DOHH2 (cell line): ENCODE data around the gene HNRNPR.

Source experiments
- H3F3A ChIP-seq: fragments of 200-600 bp; sonication (generic), shearing (Covaris generic); 2 replicates; pipeline ENCODE4 v1.6.0; 2016; ENCODE audit warnings: antibody characterized with exemption, mild to moderate bottlenecking; ENCODE audit not compliant: control insufficient read depth, insufficient read depth
- H3K27ac ChIP-seq: fragments of 200-600 bp; sonication (generic); 2 replicates; pipeline ENCODE4 v1.5.1; 2014; ENCODE audit warnings: low read depth, mild to moderate bottlenecking, low read length, moderate library complexity
- H3K27me3 ChIP-seq: fragments of 200-600 bp; sonication (generic); 2 replicates; pipeline ENCODE4 v1.6.1; 2014; ENCODE audit warnings: mild to moderate bottlenecking, low read length, mixed read lengths; ENCODE audit not compliant: control insufficient read depth
- H3K36me3 ChIP-seq: fragments of 200-600 bp; sonication (generic); 2 replicates; pipeline ENCODE4 v1.6.1; 2014; ENCODE audit warnings: mild to moderate bottlenecking, low read length, moderate library complexity, mixed read lengths; ENCODE audit not compliant: control insufficient read depth
- H3K4me1 ChIP-seq: fragments of 200-600 bp; sonication (generic); 2 replicates; pipeline ENCODE4 v1.6.1; 2014; ENCODE audit warnings: mild to moderate bottlenecking, low read length, mixed read lengths; ENCODE audit not compliant: control insufficient read depth
- H3K4me2 ChIP-seq: fragments of 200-600 bp; sonication (generic); 2 replicates; pipeline ENCODE4 v1.6.0; 2014; ENCODE audit warnings: mild to moderate bottlenecking, low read length, moderate library complexity
- H3K4me3 ChIP-seq: fragments of 200-600 bp; sonication (generic); 2 replicates; pipeline ENCODE4 v1.5.1; 2014; ENCODE audit warnings: mild to moderate bottlenecking, low read length, mixed read lengths
- H3K79me2 ChIP-seq: fragments of 200-600 bp; sonication (generic); 2 replicates; pipeline ENCODE4 v1.6.1; 2014; ENCODE audit warnings: mild to moderate bottlenecking, low read length, mixed read lengths; ENCODE audit not compliant: control insufficient read depth
- H3K9me2 ChIP-seq: fragments of 200-600 bp; sonication (generic); replicated peaks from 2 replicates; pipeline ENCODE4 v1.6.1; 2014; ENCODE audit warnings: mild to moderate bottlenecking, low read length, mixed read lengths; ENCODE audit not compliant: control insufficient read depth
- H3K9me3 ChIP-seq: fragments of 200-600 bp; sonication (generic); 2 replicates; pipeline ENCODE4 v1.6.1; 2014; ENCODE audit warnings: antibody characterized with exemption, low read length, mixed read lengths; ENCODE audit not compliant: control insufficient read depth, insufficient read depth
- H4K20me1 ChIP-seq: fragments of 200-600 bp; sonication (generic); 2 replicates; pipeline ENCODE4 v1.6.0; 2014; ENCODE audit warnings: low read depth, mild to moderate bottlenecking, antibody characterized with exemption, low read length, moderate library complexity; ENCODE audit not compliant: control insufficient read depth, insufficient read depth
- CTCF ChIP-seq: fragments of 200-600 bp; sonication (generic); IDR thresholded peaks from one replicate; pipeline ENCODE4 v1.5.1; 2014; ENCODE audit warnings: antibody characterized with exemption, mild to moderate bottlenecking, low read depth, low read length; ENCODE audit not compliant: poor library complexity, severe bottlenecking
- EZH2phosphoT487 ChIP-seq: fragments of 200-600 bp; sonication (generic); IDR thresholded peaks from 2 replicates; pipeline ENCODE4 v1.6.1; 2017; ENCODE audit warnings: borderline replicate concordance, mild to moderate bottlenecking, antibody characterized with exemption, low read length, moderate library complexity, mixed read lengths

HNRNPR gene

GRCh38 chr1:23288201-23288600, 55.9 kb downstream of the HNRNPR start:
- peaks cover 3% of the 10 kb centered on the region; the same call in 1 of the 2 replicates for H4K20me1 ChIP-seq
- H3K36me3 ChIP-seq: peaks cover 72% of the 10 kb centered on the region
- TF ChIP-seq CTCF: no peak
- no peak for TF ChIP-seq EZH2phosphoT487

DNA sequence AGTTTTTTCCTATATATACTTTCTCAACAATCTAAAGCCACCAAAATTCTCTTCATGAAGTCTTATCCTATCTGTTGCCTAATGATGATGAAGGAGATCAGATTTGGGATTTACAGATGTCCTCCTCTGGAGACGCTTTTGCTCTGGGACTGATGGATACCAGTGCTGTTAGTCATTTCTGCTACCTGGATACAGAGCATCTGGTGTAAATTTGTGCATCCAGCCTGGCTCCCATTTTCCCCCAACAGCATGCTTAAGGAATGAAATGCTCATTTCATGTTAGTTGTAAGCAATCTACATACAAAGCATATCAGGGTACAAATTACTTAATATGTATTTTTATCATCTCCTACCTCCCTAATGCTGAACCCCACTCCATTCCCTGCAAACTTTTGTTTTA, 57.7 kb downstream of the HNRNPR start:
- Histone ChIP-seq H3K27ac (no peak overlapping the region), H3K4me1 (no peaks in the 10 kb centered on the region), H3K4me3 (no peak overlapping the region), H3K9me3 (no peaks in the 10 kb centered on the region), H3K36me3 (peaks cover 81% of the 10 kb centered on the region), H3K79me2 (no peaks in the 10 kb centered on the region), H3K9me2 (no peaks in the 10 kb centered on the region), H3F3A (peaks cover 12% of the 10 kb centered on the region; the same call in 1 of the 2 replicates), H3K27me3 (no peaks in the 10 kb centered on the region), H3K4me2 (no peak overlapping the region), H4K20me1 (peaks cover 6% of the 10 kb centered on the region)
- no peak for TF ChIP-seq CTCF
- TF ChIP-seq EZH2phosphoT487: no peak

More at GRCh38 chr1:23288201-23288600, 55.9 kb downstream of the HNRNPR start:
- H3K4me2 ChIP-seq: no peak overlapping the region
- H3K27me3 ChIP-seq: no peaks in the 10 kb centered on the region
- no peak overlapping the region for H3K27ac ChIP-seq
- no peaks in the 10 kb centered on the region for H3K9me2 ChIP-seq
- no peaks in the 10 kb centered on the region for H3K9me3 ChIP-seq
- no peaks in the 10 kb centered on the region for H3K79me2 ChIP-seq
- H3K4me1 ChIP-seq: no peaks in the 10 kb centered on the region
- H3F3A ChIP-seq: peaks cover 13% of the 10 kb centered on the region
- H3K4me3 ChIP-seq: no peak overlapping the region

DNA sequence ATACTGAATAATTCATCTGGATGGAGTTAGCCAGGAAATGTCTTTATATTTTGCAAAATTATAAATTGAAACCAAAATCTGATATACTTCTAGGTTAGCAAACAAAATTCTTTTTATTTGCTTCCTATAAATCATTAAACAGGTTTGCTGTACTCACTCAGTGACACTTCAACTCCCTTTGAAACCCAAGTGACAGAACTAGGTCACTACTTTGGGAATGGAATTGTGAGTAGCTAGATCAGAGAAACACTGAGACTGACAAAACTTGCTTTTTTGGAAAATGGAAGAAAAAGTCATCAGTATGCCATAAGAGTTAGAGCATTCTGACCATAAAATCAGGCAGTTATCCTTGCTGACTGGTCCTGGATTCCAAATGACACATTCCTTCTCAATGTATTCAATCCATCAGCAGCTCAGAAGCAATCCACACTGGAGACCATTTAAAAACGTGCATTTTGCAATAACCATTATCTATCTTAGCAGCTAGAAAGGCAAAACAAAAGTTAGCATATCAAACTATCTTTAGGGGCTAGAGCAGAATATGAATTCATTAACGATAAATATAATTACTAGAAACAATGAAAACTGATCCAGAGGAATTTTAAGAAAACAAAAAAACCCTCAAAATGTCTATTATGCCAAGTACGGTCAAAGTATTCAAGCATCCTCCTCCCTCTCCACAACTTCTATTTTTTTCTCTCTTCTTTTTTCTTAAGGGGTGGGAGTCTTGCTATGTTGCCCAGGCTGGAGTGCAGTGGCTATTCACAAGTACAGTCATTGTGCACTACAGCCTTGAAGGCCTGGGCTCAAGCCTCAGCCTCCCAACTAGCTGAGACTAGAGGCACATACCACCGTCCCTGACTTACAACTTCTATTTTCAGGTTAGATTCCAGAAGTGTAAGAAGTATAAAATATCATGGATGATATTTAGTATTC, 60.1 kb downstream of the HNRNPR start:
- H3K4me3 ChIP-seq: no peak overlapping the region

More for the DNA sequence above, 60.1 kb downstream of the HNRNPR start:
- H3F3A ChIP-seq: peaks cover 14% of the 10 kb centered on the region
- no peaks in the 10 kb centered on the region for H3K9me2 ChIP-seq
- H3K79me2 ChIP-seq: no peaks in the 10 kb centered on the region
- H3K27ac ChIP-seq: no peak overlapping the region
- H3K36me3 ChIP-seq: peaks cover 82% of the 10 kb centered on the region
- H3K4me1 ChIP-seq: no peaks in the 10 kb centered on the region
- no peak for TF ChIP-seq CTCF
- TF ChIP-seq EZH2phosphoT487: no peak
- peaks cover 10% of the 10 kb centered on the region for H4K20me1 ChIP-seq
- H3K4me2 ChIP-seq: no peak overlapping the region
- no peaks in the 10 kb centered on the region for H3K9me3 ChIP-seq
- H3K27me3 ChIP-seq: no peaks in the 10 kb centered on the region
